ENCODE data around the gene COLEC11. TPM values are rescaled to one million over a fixed set of nuclear protein-coding genes. Genes with fewer than 3 reads are reported as not detected.

The COLEC11 gene
- total and polyA plus RNA-seq, 2 of the 13 experiments (the other 11 are each of a cell fraction or from before 2014, with no cell fraction given), result 1.5 to 3.0 TPM

DNA sequence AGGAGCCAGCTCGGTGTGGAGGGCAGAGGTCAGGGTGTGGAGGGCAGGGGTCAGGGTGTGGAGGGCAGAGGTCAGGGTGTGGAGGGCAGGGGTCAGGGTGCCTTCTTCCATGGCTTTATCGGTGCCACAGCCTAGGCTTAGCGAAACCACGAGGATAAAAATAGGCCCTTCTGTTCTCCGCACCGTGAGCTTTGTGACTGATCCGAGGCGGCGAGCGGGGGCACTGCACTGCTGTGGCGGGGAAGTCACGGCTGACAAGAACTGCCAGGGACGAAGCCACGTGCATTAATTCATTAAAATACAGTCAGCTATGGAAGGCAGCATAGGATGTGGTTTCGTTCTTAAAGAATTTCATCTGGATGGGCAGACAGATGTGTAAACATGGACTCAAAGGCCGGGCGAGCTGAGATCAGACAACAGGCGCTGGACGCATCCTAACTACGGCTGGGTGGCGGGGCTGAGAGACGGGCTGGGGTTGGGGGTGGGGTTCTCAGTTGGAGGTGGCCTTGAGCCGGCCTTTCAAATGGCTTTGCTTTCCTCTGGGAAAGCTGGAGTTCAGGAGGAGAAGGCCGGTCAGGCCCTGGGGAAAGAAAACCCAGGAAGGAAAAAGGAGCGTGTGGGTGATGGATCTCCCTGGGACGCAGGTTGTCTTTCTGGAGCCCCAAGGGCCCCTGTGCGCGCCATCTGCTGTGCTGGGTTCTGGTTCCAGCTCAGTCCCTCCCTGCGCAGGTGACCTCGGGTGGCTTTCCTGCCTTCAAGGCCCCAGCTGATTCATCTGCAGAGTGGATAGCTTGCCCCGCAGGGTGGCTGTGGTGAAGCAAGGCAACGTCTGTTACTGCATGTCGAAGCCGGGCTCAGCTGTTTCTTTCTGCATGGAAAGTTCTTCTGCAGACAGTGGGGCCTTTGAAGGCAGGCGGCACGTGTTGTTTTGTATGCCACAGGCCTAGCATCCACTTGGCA lies 62.1 kb downstream of the COLEC11 start (continued):
- no peak for TF ChIP-seq RBM22 (optimal IDR thresholded peaks at IDR 0.05; ENCODE audit: low read length)
- no peak for TF ChIP-seq ZNF770 (CRISPR knock-in tag; IDR thresholded peaks at IDR 0.05)
- TF ChIP-seq, protein P1, sequence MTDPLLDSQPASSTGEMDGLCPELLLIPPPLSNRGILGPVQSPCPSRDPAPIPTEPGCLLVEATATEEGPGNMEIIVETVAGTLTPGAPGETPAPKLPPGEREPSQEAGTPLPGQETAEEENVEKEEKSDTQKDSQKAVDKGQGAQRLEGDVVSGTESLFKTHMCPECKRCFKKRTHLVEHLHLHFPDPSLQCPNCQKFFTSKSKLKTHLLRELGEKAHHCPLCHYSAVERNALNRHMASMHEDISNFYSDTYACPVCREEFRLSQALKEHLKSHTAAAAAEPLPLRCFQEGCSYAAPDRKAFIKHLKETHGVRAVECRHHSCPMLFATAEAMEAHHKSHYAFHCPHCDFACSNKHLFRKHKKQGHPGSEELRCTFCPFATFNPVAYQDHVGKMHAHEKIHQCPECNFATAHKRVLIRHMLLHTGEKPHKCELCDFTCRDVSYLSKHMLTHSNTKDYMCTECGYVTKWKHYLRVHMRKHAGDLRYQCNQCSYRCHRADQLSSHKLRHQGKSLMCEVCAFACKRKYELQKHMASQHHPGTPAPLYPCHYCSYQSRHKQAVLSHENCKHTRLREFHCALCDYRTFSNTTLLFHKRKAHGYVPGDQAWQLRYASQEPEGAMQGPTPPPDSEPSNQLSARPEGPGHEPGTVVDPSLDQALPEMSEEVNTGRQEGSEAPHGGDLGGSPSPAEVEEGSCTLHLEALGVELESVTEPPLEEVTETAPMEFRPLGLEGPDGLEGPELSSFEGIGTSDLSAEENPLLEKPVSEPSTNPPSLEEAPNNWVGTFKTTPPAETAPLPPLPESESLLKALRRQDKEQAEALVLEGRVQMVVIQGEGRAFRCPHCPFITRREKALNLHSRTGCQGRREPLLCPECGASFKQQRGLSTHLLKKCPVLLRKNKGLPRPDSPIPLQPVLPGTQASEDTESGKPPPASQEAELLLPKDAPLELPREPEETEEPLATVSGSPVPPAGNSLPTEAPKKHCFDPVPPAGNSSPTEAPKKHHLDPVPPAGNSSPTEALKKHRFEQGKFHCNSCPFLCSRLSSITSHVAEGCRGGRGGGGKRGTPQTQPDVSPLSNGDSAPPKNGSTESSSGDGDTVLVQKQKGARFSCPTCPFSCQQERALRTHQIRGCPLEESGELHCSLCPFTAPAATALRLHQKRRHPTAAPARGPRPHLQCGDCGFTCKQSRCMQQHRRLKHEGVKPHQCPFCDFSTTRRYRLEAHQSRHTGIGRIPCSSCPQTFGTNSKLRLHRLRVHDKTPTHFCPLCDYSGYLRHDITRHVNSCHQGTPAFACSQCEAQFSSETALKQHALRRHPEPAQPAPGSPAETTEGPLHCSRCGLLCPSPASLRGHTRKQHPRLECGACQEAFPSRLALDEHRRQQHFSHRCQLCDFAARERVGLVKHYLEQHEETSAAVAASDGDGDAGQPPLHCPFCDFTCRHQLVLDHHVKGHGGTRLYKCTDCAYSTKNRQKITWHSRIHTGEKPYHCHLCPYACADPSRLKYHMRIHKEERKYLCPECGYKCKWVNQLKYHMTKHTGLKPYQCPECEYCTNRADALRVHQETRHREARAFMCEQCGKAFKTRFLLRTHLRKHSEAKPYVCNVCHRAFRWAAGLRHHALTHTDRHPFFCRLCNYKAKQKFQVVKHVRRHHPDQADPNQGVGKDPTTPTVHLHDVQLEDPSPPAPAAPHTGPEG (CRISPR knock-in tag; IDR thresholded peaks at IDR 0.05), result no peak
- no peak for TF ChIP-seq SNAPC5 (CRISPR knock-in tag; IDR thresholded peaks at IDR 0.05; ENCODE audit: borderline replicate concordance)
- no peak for TF ChIP-seq NCOA2 (CRISPR knock-in tag; IDR thresholded peaks at IDR 0.05)
- 0 out of 2 replicates have a peak, but pooled peaks have one; percentile 25 for TF ChIP-seq ZNF253 (CRISPR knock-in tag; IDR thresholded peaks at IDR 0.05; ENCODE audit: borderline replicate concordance)
- TF ChIP-seq NFE2 (CRISPR knock-in tag; IDR thresholded peaks at IDR 0.05), result no peak
- no peak for TF ChIP-seq E2F1 (CRISPR knock-in tag; IDR thresholded peaks at IDR 0.05)
- TF ChIP-seq CHD2 (IDR thresholded peaks at IDR 0.05; ENCODE audit: low read depth, low read length), result no peak; the same call in 1 of the 2 replicates
- TF ChIP-seq U2AF1 (optimal IDR thresholded peaks at IDR 0.05; ENCODE audit: low read depth, low read length), result no peak
- TF ChIP-seq XRCC5 (optimal IDR thresholded peaks at IDR 0.05; ENCODE audit: low read length), result peak; percentile 61
- no peak for TF ChIP-seq KDM4B (CRISPR knock-in tag; IDR thresholded peaks at IDR 0.05)
- TF ChIP-seq RARG (CRISPR knock-in tag; IDR thresholded peaks at IDR 0.05; ENCODE audit: low read depth), result no peak
- no peak for TF ChIP-seq ZNF512B (CRISPR knock-in tag; IDR thresholded peaks at IDR 0.05; ENCODE audit: borderline replicate concordance)
- no peak for TF ChIP-seq ZNF10 (CRISPR knock-in tag; IDR thresholded peaks at IDR 0.05; ENCODE audit: borderline replicate concordance, low read depth)
- TF ChIP-seq FLYWCH1 (CRISPR knock-in tag; IDR thresholded peaks at IDR 0.05), result no peak
